GM18498 (cell line): ENCODE results near the gene OBP2A.
"Not testable (repeated sequence)": the region's sequence is repeated elsewhere in the genome, so short reads cannot be mapped to it uniquely, and the experiment has no call there.

Experiments
- ATAC-seq: cut with Tn5 transposase; IDR thresholded peaks from one replicate; pipeline ENCODE4 v1.9.1; 2021; ENCODE audit warnings: mild to moderate bottlenecking, moderate library complexity; ENCODE audit not compliant: unreplicated experiment

OBP2A gene

DNA sequence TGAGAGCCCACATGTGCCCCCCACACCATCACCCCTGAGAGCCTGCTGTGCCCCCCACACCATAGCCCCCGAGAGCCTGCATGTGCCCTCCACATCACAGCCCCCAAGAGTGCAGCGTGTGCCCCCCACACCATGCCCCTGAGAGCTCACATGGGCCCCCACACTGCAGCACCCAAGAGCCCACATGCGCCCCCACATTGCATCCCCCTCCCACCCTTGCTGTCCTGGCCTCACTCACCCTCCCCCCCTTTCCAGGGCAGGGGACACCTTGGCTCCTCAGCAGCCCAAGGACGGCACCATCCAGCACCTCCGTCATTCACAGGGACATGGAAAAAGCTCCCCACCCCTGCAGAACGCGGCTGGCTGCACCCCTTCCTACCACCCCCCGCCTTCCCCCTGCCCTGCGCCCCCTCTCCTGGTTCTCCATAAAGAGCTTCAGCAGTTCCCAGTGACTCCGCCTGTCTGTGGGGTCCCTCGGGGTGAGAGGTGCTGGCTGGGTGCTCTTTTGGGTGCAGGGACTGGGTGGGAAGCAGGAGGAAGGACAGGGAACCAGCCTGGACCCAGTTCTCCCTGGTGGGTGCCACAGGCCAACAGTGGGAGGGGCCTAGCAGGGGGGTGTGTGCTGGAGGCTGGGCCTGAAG lies 19.7 kb upstream of the OBP2A start:
- ATAC-seq = no peak

DNA sequence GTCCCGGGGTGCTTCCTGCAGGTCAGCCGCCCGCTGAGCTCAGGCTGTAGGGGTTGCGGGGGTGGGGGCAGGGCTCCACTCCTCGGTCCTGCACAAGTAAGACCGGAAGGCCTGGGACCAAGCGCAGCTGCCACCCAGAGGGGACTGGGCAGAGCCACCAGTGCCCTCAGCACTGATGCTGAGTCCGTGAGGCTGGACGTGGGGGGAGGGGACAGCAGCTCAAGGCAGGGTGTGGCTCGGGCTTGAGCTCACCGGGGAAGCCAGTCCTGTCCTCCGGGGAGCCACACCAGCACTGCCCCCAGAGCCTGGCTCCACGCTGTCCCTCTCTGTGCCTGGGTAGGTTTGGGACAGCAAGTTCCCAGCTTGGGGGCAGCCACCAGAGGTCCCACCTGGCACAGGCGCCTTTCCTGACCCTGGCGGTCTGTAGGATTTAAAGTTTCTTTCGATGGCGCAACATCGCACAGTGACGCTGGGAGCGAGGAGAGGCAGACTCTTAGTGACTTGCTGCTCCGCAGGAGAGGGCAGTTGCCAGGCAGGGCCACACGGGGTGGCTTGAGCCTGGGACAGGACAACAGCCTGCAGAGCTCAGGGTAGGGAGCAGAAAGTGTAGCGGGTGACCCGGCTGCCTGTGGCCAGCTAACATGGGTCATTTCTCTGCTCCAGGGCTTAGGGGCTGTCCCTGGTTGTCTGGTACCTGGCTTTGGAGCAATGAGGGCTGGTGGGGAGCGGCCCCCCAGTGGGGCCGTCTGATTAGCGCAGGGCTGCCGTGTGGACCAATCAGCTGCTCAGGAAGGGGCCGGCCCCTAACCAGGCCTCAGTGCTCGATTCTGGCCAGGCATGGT lies 19.0 kb upstream of the OBP2A start:
- ATAC-seq = no peak

DNA sequence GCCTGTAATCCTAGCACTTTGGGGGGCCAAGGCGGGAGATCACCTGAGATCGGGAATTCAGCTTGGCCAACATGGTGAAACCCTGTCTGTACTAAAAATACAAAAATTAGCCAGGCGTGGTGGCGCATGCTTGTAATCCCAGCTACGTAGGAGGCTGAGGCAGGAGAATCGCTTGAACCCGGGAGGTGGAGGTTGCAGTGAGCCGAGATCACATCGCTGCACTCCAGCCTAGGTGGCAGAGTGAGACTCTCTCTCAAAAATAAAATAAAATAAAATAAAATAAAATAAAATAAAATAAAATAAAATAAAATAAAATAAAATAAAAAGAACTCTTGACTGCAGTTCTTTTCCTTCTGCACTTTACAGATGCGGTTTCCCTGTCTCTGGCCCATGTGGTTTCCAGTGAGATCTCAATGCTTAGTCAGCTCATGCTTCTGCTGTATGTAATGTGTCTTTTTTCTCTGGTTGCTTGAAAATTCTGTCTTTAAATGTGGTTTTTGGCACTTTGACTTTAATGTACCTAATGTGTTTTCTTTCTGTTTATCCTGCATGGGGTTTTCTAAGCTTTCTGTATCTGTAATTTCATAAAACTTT lies 17.0 kb upstream of the OBP2A start:
- ATAC-seq = not testable (repeated sequence)

GRCh38 chr9:135530146-135530545 lies 15.8 kb upstream of the OBP2A start:
- ATAC-seq = no peak

- no peak for ATAC-seq
Observed at GRCh38 chr9:135531096-135531495, 14.8 kb upstream of the OBP2A start.

- ATAC-seq = no peak
Observed at GRCh38 chr9:135533113-135533512, 12.8 kb upstream of the OBP2A start.

GRCh38 chr9:135533674-135534073 lies 12.3 kb upstream of the OBP2A start:
- ATAC-seq = no peak

DNA sequence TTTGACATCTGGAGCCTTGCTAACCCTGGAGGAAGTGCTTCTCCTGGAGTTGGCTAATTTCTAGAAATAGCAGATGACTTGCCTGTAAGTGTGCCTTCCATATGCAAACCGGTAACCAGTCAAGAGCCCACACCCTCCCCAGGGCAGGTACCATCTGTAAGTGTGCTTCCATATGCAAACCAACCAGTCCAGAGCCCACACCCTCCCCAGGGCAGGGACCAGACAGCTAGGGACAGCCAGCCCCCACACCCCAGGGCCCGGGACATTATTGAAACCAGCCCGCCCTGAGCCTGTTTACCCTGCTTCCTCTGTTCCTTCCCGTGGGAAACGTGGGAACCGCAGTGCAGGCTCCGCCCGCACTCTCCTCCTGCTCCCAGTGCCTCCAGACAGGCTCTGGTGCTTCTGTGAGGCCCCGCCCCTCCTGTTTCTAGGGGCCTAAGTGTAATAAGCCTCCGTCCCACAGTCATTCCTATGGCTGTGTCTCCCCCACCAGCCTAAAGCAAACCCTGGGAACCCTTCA lies 11.7 kb upstream of the OBP2A start:
- not testable (repeated sequence) for ATAC-seq

- ATAC-seq = not testable (repeated sequence)
Observed at GRCh38 chr9:135534826-135535225, 11.1 kb upstream of the OBP2A start.

GRCh38 chr9:135535631-135536030 lies 10.3 kb upstream of the OBP2A start:
- ATAC-seq = not testable (repeated sequence)

- ATAC-seq = no peak
Observed at GRCh38 chr9:135536216-135536615, 9.7 kb upstream of the OBP2A start.

- ATAC-seq = not testable (repeated sequence)
Observed at GRCh38 chr9:135543262-135543894, 2.5 kb upstream of the OBP2A start.

GRCh38 chr9:135544981-135545635 lies 818 bp upstream of the OBP2A start:
- no peak for ATAC-seq

GRCh38 chr9:135546792-135547617 lies 1.1 kb downstream of the OBP2A start:
- ATAC-seq = not testable (repeated sequence)

- ATAC-seq = no peak
Observed at GRCh38 chr9:135547756-135548736, 2.1 kb downstream of the OBP2A start.

DNA sequence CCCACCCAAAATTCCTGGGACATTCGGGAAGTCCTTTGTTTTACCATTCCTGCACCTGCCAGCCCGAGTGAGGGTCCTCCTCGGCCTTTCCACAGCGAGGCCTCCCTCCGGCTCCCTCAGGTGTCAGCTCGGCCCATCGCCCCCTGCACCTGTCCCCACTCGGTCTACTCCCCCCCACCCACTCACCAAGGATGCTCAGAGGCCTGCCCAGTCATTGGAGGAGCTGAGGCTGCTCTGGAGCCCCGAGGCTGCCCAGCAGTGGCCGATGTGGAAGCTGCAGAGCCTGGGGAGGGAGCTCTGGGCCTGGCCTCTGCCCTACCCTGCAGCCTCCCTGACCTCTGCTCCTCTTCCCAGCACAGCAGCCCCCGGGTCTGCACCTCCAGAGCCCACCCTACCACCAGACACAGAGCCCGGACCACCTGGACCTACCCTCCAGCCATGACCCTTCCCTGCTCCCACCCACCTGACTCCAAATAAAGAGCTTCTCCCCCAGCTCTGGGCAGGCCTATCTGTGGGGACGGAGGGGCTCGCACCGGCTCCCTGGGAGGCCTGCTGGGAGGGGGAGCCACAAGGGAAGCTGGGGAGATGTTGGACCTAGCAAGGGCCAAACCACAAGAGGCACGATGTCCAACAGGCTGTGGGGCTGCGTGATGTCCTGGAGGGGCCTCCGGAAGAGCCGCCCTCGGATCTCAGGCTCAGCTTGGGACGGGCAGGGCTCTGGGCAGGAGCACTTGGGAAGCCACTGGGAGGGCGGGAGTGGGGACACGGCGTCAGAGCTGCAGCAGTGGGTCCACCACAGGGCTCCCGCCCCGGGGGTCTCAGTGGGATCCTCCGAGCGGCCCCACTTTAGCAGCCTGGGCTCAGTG lies 3.8 kb downstream of the OBP2A start:
- not testable (repeated sequence) for ATAC-seq

GRCh38 chr9:135550344-135550918 lies 4.5 kb downstream of the OBP2A start:
- no peak for ATAC-seq
